Erythroblast (primary cell): Measurements from ENCODE around the gene ARHGEF6.

ENCODE experiments used
- GATA1 ChIP-seq: IDR thresholded peaks from 2 replicates; pipeline ENCODE4 v1.6.1; 2011; ENCODE audit warnings: low read depth, mild to moderate bottlenecking, control low read depth, low read length, moderate library complexity
- POLR2A ChIP-seq: IDR thresholded peaks from 2 replicates; pipeline ENCODE4 v1.6.1; 2011; ENCODE audit warnings: mild to moderate bottlenecking, low read length

GRCh38 chrX:136710325-136710951, 70.3 kb downstream of the ARHGEF6 start:
- TF ChIP-seq POLR2A (no peak), GATA1 (no peak)
